Neural progenitor cell (in vitro differentiated cells): Measurements from ENCODE around the gene GAS5. TPM values are rescaled to one million over a fixed set of nuclear protein-coding genes. Genes with fewer than 3 reads are reported as not detected.

Source experiments
- DNase-seq: peaks from one replicate; pipeline ENCODE4 v3.0.0-alpha.2; 2016; ENCODE audit warnings: low spot score
- H2AFZ ChIP-seq: fragments of 200-600 bp; sonication (generic); replicated peaks from 2 replicates; pipeline ENCODE4 v1.6.1; 2016; ENCODE audit warnings: antibody characterized with exemption
- H3F3A ChIP-seq: fragments of 200-600 bp; sonication (generic); 2 replicates; pipeline ENCODE4 v1.6.1; 2016; ENCODE audit warnings: antibody characterized with exemption, low read depth
- H3K27ac ChIP-seq: fragments of 200-600 bp; sonication (generic); 2 replicates; pipeline ENCODE4 v1.5.1; 2016; ENCODE audit warnings: mild to moderate bottlenecking
- H3K27me3 ChIP-seq: fragments of 200-600 bp; sonication (generic); 2 replicates; pipeline ENCODE4 v1.6.1; 2016; ENCODE audit warnings: mild to moderate bottlenecking, moderate library complexity
- H3K36me3 ChIP-seq: fragments of 200-600 bp; sonication (generic); 2 replicates; pipeline ENCODE4 v1.5.1; 2016
- H3K4me1 ChIP-seq: fragments of 200-600 bp; sonication (generic); 2 replicates; pipeline ENCODE4 v1.6.1; 2016; ENCODE audit warnings: mixed run types
- H3K4me2 ChIP-seq: fragments of 200-600 bp; sonication (generic); 2 replicates; pipeline ENCODE4 v1.6.1; 2016
- H3K4me3 ChIP-seq: fragments of 200-600 bp; sonication (generic); 2 replicates; pipeline ENCODE4 v1.5.1; 2016
- H3K79me2 ChIP-seq: fragments of 200-600 bp; sonication (generic); 2 replicates; pipeline ENCODE4 v1.6.1; 2016; ENCODE audit warnings: low read depth
- H3K9ac ChIP-seq: fragments of 200-600 bp; sonication (generic); 2 replicates; pipeline ENCODE4 v1.6.1; 2016
- H3K9me3 ChIP-seq: fragments of 200-600 bp; sonication (generic); 2 replicates; pipeline ENCODE4 v1.5.1; 2016; ENCODE audit warnings: low read depth
- H4K20me1 ChIP-seq: fragments of 200-600 bp; sonication (generic); 2 replicates; pipeline ENCODE4 v1.6.1; 2016; ENCODE audit warnings: low read depth
- H3K27ac Mint-ChIP-seq: 3 replicates; pipeline ENCODE4 v1.8.0; 2021; ENCODE audit warnings: mixed read lengths
- H3K27me3 Mint-ChIP-seq: 2 replicates; pipeline ENCODE4 v1.8.0; 2022; ENCODE audit warnings: low read depth, mild to moderate bottlenecking, inconsistent platforms, moderate library complexity, mixed read lengths; ENCODE audit not compliant: insufficient read depth
- H3K36me3 Mint-ChIP-seq: 3 replicates; pipeline ENCODE4 v1.8.0; 2021; ENCODE audit warnings: mixed read lengths
- H3K4me1 Mint-ChIP-seq: 3 replicates; pipeline ENCODE4 v1.8.0; 2021; ENCODE audit warnings: mixed read lengths
- H3K4me3 Mint-ChIP-seq: 3 replicates; pipeline ENCODE4 v1.8.0; 2021; ENCODE audit warnings: mild to moderate bottlenecking, moderate library complexity, mixed read lengths
- H3K9me3 Mint-ChIP-seq: 3 replicates; pipeline ENCODE4 v1.8.0; 2020; ENCODE audit warnings: mixed read lengths
- CTCF ChIP-seq: fragments of 200-600 bp; sonication (generic); IDR thresholded peaks from 2 replicates; pipeline ENCODE4 v1.5.1; 2017; ENCODE audit warnings: antibody characterized with exemption, mild to moderate bottlenecking
- EZH2 ChIP-seq: fragments of 200-600 bp; sonication (generic); IDR thresholded peaks from 2 replicates; pipeline ENCODE4 v1.6.1; 2017; ENCODE audit warnings: antibody characterized with exemption, mild to moderate bottlenecking, moderate library complexity
- EZH2phosphoT487 ChIP-seq: fragments of 200-600 bp; sonication (generic); IDR thresholded peaks from 2 replicates; pipeline ENCODE4 v1.6.1; 2017; ENCODE audit warnings: antibody characterized with exemption
- total RNA-seq: library from RNA; depleted of rRNA; stranded (reverse); fragments of >200 nt; gene quantifications from 2 replicates; pipeline ENCODE4 v1.2.3, GENCODE V29; 2015; ENCODE audit warnings: low replicate concordance

The GAS5 gene
- total RNA-seq, 1 donor from 2014 or later = 950 TPM

GRCh38 chr1:173866413-173867115 lies 1.2 kb downstream of the GAS5 start:
- DNase-seq = no peak
- peak overlapping the region; percentile 81 for H3K27ac ChIP-seq
- peaks cover 55% of the 10 kb centered on the region for H4K20me1 ChIP-seq
- H3K9me3 Mint-ChIP-seq = no peaks in the 10 kb centered on the region
- no peaks in the 10 kb centered on the region for H3K27me3 Mint-ChIP-seq
- H3K27ac Mint-ChIP-seq = no peak overlapping the region
- no peak for TF ChIP-seq EZH2phosphoT487
- no peak for TF ChIP-seq EZH2
- TF ChIP-seq CTCF = no peak
- H2AFZ ChIP-seq = no peak overlapping the region
- H3K27me3 ChIP-seq = no peaks in the 10 kb centered on the region
- peaks cover 71% of the 10 kb centered on the region for H3F3A ChIP-seq
- peaks cover 32% of the 10 kb centered on the region for H3K4me1 Mint-ChIP-seq
- peak overlapping the region; percentile 97 for H3K4me2 ChIP-seq
- peak overlapping the region; percentile 83 for H3K4me3 ChIP-seq
- peak overlapping the region; percentile 99 for H3K4me3 Mint-ChIP-seq
- peaks cover 38% of the 10 kb centered on the region for H3K36me3 ChIP-seq
- peak overlapping the region; percentile 81 for H3K9ac ChIP-seq
- H3K79me2 ChIP-seq = peaks cover 66% of the 10 kb centered on the region
- H3K9me3 ChIP-seq = no peaks in the 10 kb centered on the region
- peaks cover 38% of the 10 kb centered on the region for H3K36me3 Mint-ChIP-seq
- peaks cover 23% of the 10 kb centered on the region for H3K4me1 ChIP-seq

GRCh38 chr1:173865468-173866164 lies 2.2 kb downstream of the GAS5 start:
- H4K20me1 ChIP-seq = peaks cover 55% of the 10 kb centered on the region
- no peak overlapping the region for H2AFZ ChIP-seq
- H3K4me1 Mint-ChIP-seq = peaks cover 29% of the 10 kb centered on the region
- H3F3A ChIP-seq = peaks cover 81% of the 10 kb centered on the region
- peak overlapping the region; percentile 83 for H3K4me3 ChIP-seq
- H3K27ac Mint-ChIP-seq = no peak overlapping the region
- H3K27me3 Mint-ChIP-seq = peaks cover 2% of the 10 kb centered on the region
- peaks cover 57% of the 10 kb centered on the region for H3K79me2 ChIP-seq
- H3K9ac ChIP-seq = peak overlapping the region; percentile 81
- no peaks in the 10 kb centered on the region for H3K27me3 ChIP-seq
- H3K4me1 ChIP-seq = peaks cover 23% of the 10 kb centered on the region
- no peaks in the 10 kb centered on the region for H3K9me3 ChIP-seq
- H3K36me3 ChIP-seq = peaks cover 38% of the 10 kb centered on the region
- H3K4me2 ChIP-seq = peak overlapping the region; percentile 97
- no peak for DNase-seq
- no peaks in the 10 kb centered on the region for H3K9me3 Mint-ChIP-seq
- TF ChIP-seq EZH2 = no peak
- H3K4me3 Mint-ChIP-seq = peak overlapping the region; percentile 99
- peaks cover 35% of the 10 kb centered on the region for H3K36me3 Mint-ChIP-seq
- peak overlapping the region; percentile 81 for H3K27ac ChIP-seq

- H3K4me1 ChIP-seq = peaks cover 21% of the 10 kb centered on the region
- Mint-ChIP-seq H3K4me3 (no peak overlapping the region), H3K9me3 (no peaks in the 10 kb centered on the region), H3K27ac (no peak overlapping the region), H3K27me3 (peaks cover 2% of the 10 kb centered on the region), H3K36me3 (peaks cover 36% of the 10 kb centered on the region), H3K4me1 (peaks cover 29% of the 10 kb centered on the region)
- H3K9ac ChIP-seq = no peak overlapping the region
- no peak for TF ChIP-seq CTCF
- TF ChIP-seq EZH2 = no peak
- no peak for TF ChIP-seq EZH2phosphoT487
- H3K4me3 ChIP-seq = peak overlapping the region; percentile 83
- H3F3A ChIP-seq = peaks cover 88% of the 10 kb centered on the region
- no peak for DNase-seq
- no peak overlapping the region for H2AFZ ChIP-seq
- no peaks in the 10 kb centered on the region for H3K27me3 ChIP-seq
- H4K20me1 ChIP-seq = peaks cover 58% of the 10 kb centered on the region
- peak overlapping the region; percentile 97 for H3K4me2 ChIP-seq
- no peaks in the 10 kb centered on the region for H3K9me3 ChIP-seq
- H3K36me3 ChIP-seq = peaks cover 43% of the 10 kb centered on the region
- peak overlapping the region; percentile 77 for H3K27ac ChIP-seq
- H3K79me2 ChIP-seq = peaks cover 44% of the 10 kb centered on the region
These were observed 3.5 kb downstream of the GAS5 start for GRCh38 chr1:173864179-173864867.
